Skin of body (tissue), 2 donors: ENCODE data around the gene TUBA3E. TPM values are rescaled to one million over a fixed set of nuclear protein-coding genes. Genes with fewer than 3 reads are reported as not detected.
"Not testable (repeated sequence)": the region's sequence is repeated elsewhere in the genome, so short reads cannot be mapped to it uniquely, and the experiment has no call there.

ENCODE experiments used
- DNase-seq: peaks from one replicate; lab custom pipeline; 2025; lab: John Stamatoyannopoulos, UW
- total RNA-seq: library from RNA; depleted of rRNA; stranded (reverse); fragments of >200 nt; gene quantifications from one replicate; pipeline ENCODE4 v1.2.3, GENCODE V29; 2014

TUBA3E gene
- total RNA-seq, 1 donor from 2014 or later, result not detected

DNA sequence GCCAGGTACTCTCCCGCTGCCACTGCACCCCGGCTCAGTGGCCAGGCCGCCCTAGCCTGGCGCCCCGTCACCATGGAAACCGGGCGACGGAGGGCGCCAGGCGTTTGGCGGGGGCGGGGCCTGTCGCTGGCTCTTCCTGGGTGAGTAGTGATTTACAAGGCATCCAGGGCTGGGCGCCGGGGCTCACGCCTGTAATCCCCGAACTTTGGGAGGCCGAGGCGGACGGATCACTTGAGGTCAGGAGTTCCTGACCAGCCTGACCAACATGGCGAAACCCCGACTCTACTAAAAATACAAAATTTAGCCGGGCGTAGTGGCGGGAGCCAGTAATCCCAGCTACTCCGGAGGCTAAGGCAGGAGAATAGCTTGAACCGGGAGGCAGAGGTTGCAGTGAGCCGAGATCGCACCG lies 53.2 kb downstream of the TUBA3E start, which contains the start of gene CCDC74B:
TSS of gene CCDC74B (minus strand) at position 107 of the 409 bp plus-strand sequence. CDS start 116 bp downstream, outside the sequence.
- not testable (repeated sequence) for DNase-seq

GRCh38 chr2:130143266-130144039 lies 54.8 kb downstream of the TUBA3E start:
- not testable (repeated sequence) for DNase-seq

- not testable (repeated sequence) for DNase-seq
Measured at GRCh38 chr2:130142396-130143265, 55.6 kb downstream of the TUBA3E start.

Other genes with a start within 250 kb of the TUBA3E start
- gene RAB6C, start 218.8 kb downstream of the TUBA3E start, total RNA-seq, result not detected
- not detected for gene POTEF, start 69.2 kb downstream of the TUBA3E start, total RNA-seq
- gene CCDC74B, start 53.3 kb downstream of the TUBA3E start, total RNA-seq, result 3.1 TPM
- 18.1 TPM for gene SMPD4, start 16.8 kb downstream of the TUBA3E start, total RNA-seq
- 59.7 TPM for gene MZT2B, start 16.2 kb downstream of the TUBA3E start, total RNA-seq
- gene IMP4, start 144.5 kb upstream of the TUBA3E start, total RNA-seq, result 33.0 TPM
- gene PTPN18, start 157.6 kb upstream of the TUBA3E start, total RNA-seq, result 12.9 TPM